Esophagus muscularis mucosa (tissue), 4 donors: ENCODE measurements around the gene S100A13. TPM values are rescaled to one million over a fixed set of nuclear protein-coding genes. Genes with fewer than 3 reads are reported as not detected.
"Not testable (repeated sequence)": the region's sequence is repeated elsewhere in the genome, so short reads cannot be mapped to it uniquely, and the experiment has no call there.

Source experiments
- DNase-seq: peaks from one replicate; pipeline ENCODE4 v3.0.0-alpha.2; 2017; ENCODE audit errors: extremely low spot score
- H3K27ac ChIP-seq, 4 donors: fragments of 200-600 bp; sonication (generic); replicated peaks in 1 of 4; 1 replicate in 3 of 4; 2 replicates in 1 of 4; pipeline ENCODE4 v1.5.1; 2016 to 2019; ENCODE audit warnings: mild to moderate bottlenecking in 1 of 4
- H3K27me3 ChIP-seq, 4 donors: fragments of 200-600 bp; sonication (generic); one replicate each; pipeline versions ENCODE4 v1.5.1 to v1.6.0; 2016 to 2019
- H3K36me3 ChIP-seq, 4 donors: fragments of 200-600 bp; sonication (generic); one replicate each; pipeline ENCODE4 v1.5.1; 2016 to 2019
- H3K4me1 ChIP-seq, 4 donors: fragments of 200-600 bp; sonication (generic); one replicate each; pipeline ENCODE4 v1.5.1; 2016 to 2019
- H3K4me3 ChIP-seq, 4 donors: fragments of 200-600 bp; sonication (generic); 1 replicate in 2 of 4; 2 replicates in 2 of 4; pipeline ENCODE4 v1.5.1; 2016 to 2019; ENCODE audit warnings: mild to moderate bottlenecking in 4 of 4, moderate library complexity in 1 of 4
- H3K9me3 ChIP-seq, 4 donors: fragments of 200-600 bp; sonication (generic); 1 replicate in 3 of 4; 2 replicates in 1 of 4; pipeline ENCODE4 v1.5.1; 2016 to 2019
- CTCF ChIP-seq, 3 experiments: fragments of 200-600 bp in 2 of 3; fragments of 450-650 bp in 1 of 3; sonication (generic) in 2 of 3; IDR thresholded peaks; one replicate each; pipeline ENCODE4 v1.5.1; 2017 to 2019; ENCODE audit warnings: antibody characterized with exemption in 3 of 3, mild to moderate bottlenecking in 2 of 3, moderate library complexity in 1 of 3
- EP300 ChIP-seq: sonication (generic); formaldehyde crosslinking; IDR thresholded peaks from one replicate; pipeline ENCODE4 v1.6.1; 2017; ENCODE audit warnings: antibody characterized with exemption
- POLR2A ChIP-seq: fragments of 450-650 bp; IDR thresholded peaks from one replicate; pipeline ENCODE4 v1.6.1; 2017; ENCODE audit warnings: antibody characterized with exemption, moderate library complexity, mild to moderate bottlenecking, low read depth
- POLR2AphosphoS5 ChIP-seq, 2 donors: sonication (generic); formaldehyde crosslinking; IDR thresholded peaks; one replicate each; pipeline ENCODE4 v1.6.1; 2017; ENCODE audit warnings: antibody characterized with exemption in 2 of 2
- WGBS: methylation state at CpG from one replicate; pipeline ENCODE4 v1.1.5; 2018; 5-methylcytosine and 5-hydroxymethylcytosine counted together
- intact Hi-C: fragments of 100-400 bp; cut with DNase I; formaldehyde crosslinking; loops from one replicate; pipeline ENCODE4 v1.15.1; 2023
- total RNA-seq, 4 donors: library from RNA; depleted of rRNA; stranded (reverse); fragments of >200 nt; gene quantifications; one replicate each; pipeline versions ENCODE4 v1.1.0 to v1.2.1, GENCODE V29; 2016

S100A13 gene
- total RNA-seq, 4 donors from 2014 or later = 71.3 to 84.7 (median 83.1) TPM

GRCh38 chr1:153670257-153670858 lies 43.1 kb upstream of the S100A13 start:
- Histone ChIP-seq H3K36me3 (peaks cover 35 to 43% (median 40%) of the 10 kb centered on the region in 4 donors), H3K4me1 (peaks cover 14 to 31% (median 23%) of the 10 kb centered on the region in 4 donors), H3K4me3 (peak overlapping the region; percentile 73 to 82 (median 78)), H3K27me3 (no peaks in the 10 kb centered on the region), H3K27ac (peak overlapping the region; percentile 82 to 87 (median 85)), H3K9me3 (no peaks in the 10 kb centered on the region)
- no peak for DNase-seq
- intact Hi-C loops = no loop called here
- TF ChIP-seq CTCF (IDR thresholded peaks at IDR 0.05) = no peak
- no peak for TF ChIP-seq EP300
- no peak for TF ChIP-seq POLR2AphosphoS5 (IDR thresholded peaks at IDR 0.05)
- TF ChIP-seq POLR2A = no peak
- WGBS = 1% methylated on average over 22 of the region's 22 CpGs

DNA sequence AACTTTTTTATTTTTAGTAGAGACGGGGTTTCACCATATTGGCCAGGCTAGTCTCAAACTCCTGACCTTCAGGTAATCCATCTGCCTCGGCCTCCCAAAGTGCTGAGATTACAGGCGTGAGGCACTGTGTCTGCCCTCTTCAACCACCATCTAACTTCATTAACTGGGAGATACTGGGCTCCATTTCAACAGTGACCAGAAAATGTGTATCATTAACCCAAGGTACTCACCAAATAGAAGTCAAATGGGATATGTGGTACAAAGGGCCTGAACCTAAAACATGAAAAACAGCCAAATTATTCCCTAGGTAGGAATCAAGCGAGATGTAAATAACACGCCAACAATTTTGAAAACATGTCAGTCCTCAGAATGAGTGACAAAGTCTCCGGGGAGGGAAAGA lies 42.3 kb upstream of the S100A13 start:
- Histone ChIP-seq H3K27me3 (no peaks in the 10 kb centered on the region), H3K9me3 (no peaks in the 10 kb centered on the region), H3K4me3 (peak overlapping the region; percentile 73 to 82 (median 78)), H3K27ac (peak overlapping the region in 2 of 4 donors; percentile 84 to 87), H3K36me3 (peaks cover 43 to 51% (median 48%) of the 10 kb centered on the region in 4 donors), H3K4me1 (peaks cover 14 to 31% (median 23%) of the 10 kb centered on the region in 4 donors)
- intact Hi-C loops = no loop called here
- TF ChIP-seq EP300 (no peak), POLR2AphosphoS5 (IDR thresholded peaks at IDR 0.05) (no peak), POLR2A (no peak), CTCF (IDR thresholded peaks at IDR 0.05) (no peak)
- DNase-seq = no peak
- 72% methylated on average over 6 of the region's 6 CpGs for WGBS

DNA sequence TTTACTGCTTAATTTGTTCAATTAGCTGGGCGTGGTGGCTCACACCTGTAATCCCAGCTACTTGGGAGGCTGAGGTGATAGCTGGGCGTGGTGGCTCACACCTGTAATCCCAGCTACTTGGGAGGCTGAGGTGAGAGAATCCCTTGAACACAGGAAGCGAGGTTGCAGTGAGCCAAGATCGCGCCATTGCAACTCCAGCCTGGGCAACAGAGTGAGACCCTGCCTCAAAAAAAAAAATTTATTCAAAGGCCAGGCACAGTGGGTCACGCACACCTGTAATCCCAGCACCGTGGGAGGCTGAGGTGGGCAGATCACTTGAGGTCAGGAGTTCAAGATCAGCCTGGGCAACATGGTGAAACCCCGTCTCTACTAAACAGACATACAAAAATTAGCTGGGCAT lies 41.4 kb upstream of the S100A13 start:
- DNase-seq, H3K9me3 ChIP-seq, intact Hi-C loops, H3K27me3 ChIP-seq, H3K4me3 ChIP-seq: not testable (repeated sequence)
- Histone ChIP-seq H3K36me3 (peaks cover 47 to 60% (median 57%) of the 10 kb centered on the region in 4 donors), H3K27ac (peak overlapping the region in 1 of 4 donors; percentile 22), H3K4me1 (peaks cover 14 to 31% (median 23%) of the 10 kb centered on the region in 4 donors)
- WGBS = 93% methylated on average over 8 of the region's 8 CpGs

GRCh38 chr1:153667439-153667838 lies 40.1 kb upstream of the S100A13 start:
- no peaks in the 10 kb centered on the region for H3K27me3 ChIP-seq
- H3K9me3 ChIP-seq = no peaks in the 10 kb centered on the region
- TF ChIP-seq EP300 (no peak), POLR2A (no peak), POLR2AphosphoS5 (IDR thresholded peaks at IDR 0.05) (no peak), CTCF (IDR thresholded peaks at IDR 0.05) (no peak)
- H3K4me1 ChIP-seq = peaks cover 14 to 30% (median 23%) of the 10 kb centered on the region in 4 donors
- peaks cover 57 to 73% (median 69%) of the 10 kb centered on the region in 4 donors for H3K36me3 ChIP-seq
- H3K27ac ChIP-seq = no peak overlapping the region
- H3K4me3 ChIP-seq = no peak overlapping the region
- intact Hi-C loops = no loop called here
- DNase-seq = no peak
- 84% methylated on average over 4 of the region's 4 CpGs for WGBS

GRCh38 chr1:153663211-153663610 lies 35.9 kb upstream of the S100A13 start:
- H3K27ac ChIP-seq = peak overlapping the region in 1 of 4 donors; percentile 23
- no peak for DNase-seq
- 82% methylated on average over 5 of the region's 5 CpGs for WGBS
- peaks cover 61 to 85% (median 79%) of the 10 kb centered on the region in 4 donors for H3K36me3 ChIP-seq
- H3K27me3 ChIP-seq = no peaks in the 10 kb centered on the region
- no peak overlapping the region for H3K4me3 ChIP-seq
- peaks cover 10 to 15% (median 14%) of the 10 kb centered on the region in 4 donors for H3K4me1 ChIP-seq
- H3K9me3 ChIP-seq = no peaks in the 10 kb centered on the region
- intact Hi-C loops = no loop called here
- TF ChIP-seq EP300 = no peak
- TF ChIP-seq CTCF (IDR thresholded peaks at IDR 0.05) = no peak
- TF ChIP-seq POLR2AphosphoS5 (IDR thresholded peaks at IDR 0.05) = no peak
- TF ChIP-seq POLR2A = no peak
